MCF 10A (cell line): ENCODE results near the gene ASB13. TPM values are rescaled to one million over a fixed set of nuclear protein-coding genes. Genes with fewer than 3 reads are reported as not detected.

ENCODE experiments used
- BruUV-seq: library from RNA; stranded (reverse); fragments of 400-500 nt; replicated peaks from 2 replicates; lab custom pipeline; 2021; lab: Mats Ljungman, UMichigan
- CTCF ChIA-PET: fragments of 300-600 bp; sonication (Branson Sonifier 250); formaldehyde crosslinking; extraction: SDS; loops from one replicate; lab custom pipeline; 2021; ENCODE audit warnings: antibody characterized with exemption, inconsistent platforms; lab: Yijun Ruan, JAX
- POLR2A ChIA-PET: fragments of 300-600, 350-650 bp; sonication (Branson Sonifier 250); formaldehyde crosslinking; extraction: SDS; loops from one replicate; lab custom pipeline; 2020; ENCODE audit warnings: antibody characterized with exemption, inconsistent platforms; lab: Yijun Ruan, JAX
- DNase-seq: peaks from one replicate; pipeline ENCODE4 v3.0.0-alpha.2; 2018; ENCODE audit not compliant: unreplicated experiment
- H3K27ac Mint-ChIP-seq: one replicate; pipeline ENCODE4 v1.8.0; 2022; ENCODE audit warnings: mild to moderate bottlenecking, low read depth, mixed read lengths; ENCODE audit not compliant: unreplicated experiment
- H3K27me3 Mint-ChIP-seq: one replicate; pipeline ENCODE4 v1.8.0; 2022; ENCODE audit warnings: mixed read lengths; ENCODE audit not compliant: insufficient read depth, unreplicated experiment
- H3K36me3 Mint-ChIP-seq: one replicate; pipeline ENCODE4 v1.8.0; 2022; ENCODE audit warnings: mild to moderate bottlenecking, moderate library complexity, mixed read lengths; ENCODE audit not compliant: insufficient read depth, unreplicated experiment
- H3K4me1 Mint-ChIP-seq: one replicate; pipeline ENCODE4 v1.8.0; 2022; ENCODE audit warnings: mixed read lengths; ENCODE audit not compliant: insufficient read depth, unreplicated experiment
- H3K4me3 Mint-ChIP-seq: one replicate; pipeline ENCODE4 v1.8.0; 2022; ENCODE audit warnings: mild to moderate bottlenecking, moderate library complexity, mixed read lengths; ENCODE audit not compliant: unreplicated experiment
- H3K9me3 Mint-ChIP-seq: one replicate; pipeline ENCODE4 v1.8.0; 2022; ENCODE audit warnings: mixed read lengths; ENCODE audit not compliant: unreplicated experiment
- CTCF ChIP-seq: fragments of 200-600 bp; IDR thresholded peaks from one replicate; pipeline ENCODE4 v1.8.0; 2022; ENCODE audit warnings: antibody characterized with exemption, mild to moderate bottlenecking; ENCODE audit not compliant: unreplicated experiment
- intact Hi-C: fragments of 100-400 bp; cut with micrococcal nuclease; formaldehyde crosslinking; loops from 2 replicates; pipeline ENCODE4 v1.14.1; 2022
- total RNA-seq: library from RNA; stranded (reverse); gene quantifications from 2 replicates; pipeline ENCODE4 v1.2.3, GENCODE V29; 2022

The ASB13 gene
- total RNA-seq, 1 experiment from 2014 or later, result 16.3 TPM

GRCh38 chr10:5662708-5663579 is 3.5 kb downstream of the ASB13 start:
- no peak for TF ChIP-seq CTCF

GRCh38 chr10:5661043-5661442 is 5.4 kb downstream of the ASB13 start:
- no peak overlapping the region for H3K4me3 Mint-ChIP-seq
- intact Hi-C loops, result no loop called here
- peaks cover 36% of the 10 kb centered on the region for H3K4me1 Mint-ChIP-seq
- BruUV-seq, result no TSS peak
- no peak overlapping the region for H3K27ac Mint-ChIP-seq
- no peak for DNase-seq
- no peaks in the 10 kb centered on the region for H3K27me3 Mint-ChIP-seq
- peaks cover 7% of the 10 kb centered on the region for H3K36me3 Mint-ChIP-seq
- no peaks in the 10 kb centered on the region for H3K9me3 Mint-ChIP-seq
- ChIA-PET CTCF (interaction anchor here (0.7 to 1.7 kb wide), 5 partner anchors 29 to 283 kb away, joined by 3 to 6 read pairs (median 3); no protein-coding TSS in a partner anchor), POLR2A (interaction anchor here (0.7 to 3.2 kb wide), 3 partner anchors 22 to 37 kb away, joined by 3 to 15 read pairs (median 4); no protein-coding TSS in a partner anchor)
- no peak for TF ChIP-seq CTCF

More at GRCh38 chr10:5662708-5663579, 3.5 kb downstream of the ASB13 start:
- Mint-ChIP-seq H3K9me3 (no peaks in the 10 kb centered on the region), H3K27ac (no peak overlapping the region), H3K4me3 (peak overlapping the region; percentile 32), H3K36me3 (no peaks in the 10 kb centered on the region), H3K4me1 (peaks cover 36% of the 10 kb centered on the region), H3K27me3 (no peaks in the 10 kb centered on the region)
- BruUV-seq, result no TSS peak
- CTCF ChIA-PET, result interaction anchor here (1.0 kb wide), 1 partner anchor 40 kb away, joined by 3 read pairs; no protein-coding TSS in a partner anchor
- no peak for DNase-seq
- intact Hi-C loops, result no loop called here
- POLR2A ChIA-PET, result interaction anchor here (1.5 kb wide), 1 partner anchor 21 kb away, joined by 3 read pairs; the partner anchor contains the start of gene TASOR2

GRCh38 chr10:5659702-5660528 is 6.5 kb downstream of the ASB13 start:
- peaks cover 36% of the 10 kb centered on the region for H3K4me1 Mint-ChIP-seq
- CTCF ChIA-PET, result interaction anchor here (0.6 to 1.2 kb wide), 7 partner anchors 8 to 275 kb away, joined by 3 to 6 read pairs (median 3); no protein-coding TSS in a partner anchor
- DNase-seq, result peak; percentile 87
- no peaks in the 10 kb centered on the region for H3K9me3 Mint-ChIP-seq
- H3K27ac Mint-ChIP-seq, result peak overlapping the region; percentile 16
- intact Hi-C loops, result no loop called here
- POLR2A ChIA-PET, result interaction anchor here (0.8 to 3.2 kb wide), 3 partner anchors 28 to 154 kb away, joined by 4 to 15 read pairs (median 4); partner anchors contain the start of gene GDI2
- no peak for TF ChIP-seq CTCF
- peaks cover 7% of the 10 kb centered on the region for H3K36me3 Mint-ChIP-seq
- no TSS peak for BruUV-seq
- H3K27me3 Mint-ChIP-seq, result no peaks in the 10 kb centered on the region
- peak overlapping the region; percentile 5 for H3K4me3 Mint-ChIP-seq
